HUDEP-2 (cell line): ENCODE data around the gene ATP6V1B1.
"Not testable (repeated sequence)": the region's sequence is repeated elsewhere in the genome, so short reads cannot be mapped to it uniquely, and the experiment has no call there.

Experiments
- DNase-seq, 76 experiments: peaks; one replicate each; lab custom pipeline; 2025; ENCODE audit not compliant: unreplicated experiment in 76 of 76; lab: John Stamatoyannopoulos, UW

ATP6V1B1 gene

DNA sequence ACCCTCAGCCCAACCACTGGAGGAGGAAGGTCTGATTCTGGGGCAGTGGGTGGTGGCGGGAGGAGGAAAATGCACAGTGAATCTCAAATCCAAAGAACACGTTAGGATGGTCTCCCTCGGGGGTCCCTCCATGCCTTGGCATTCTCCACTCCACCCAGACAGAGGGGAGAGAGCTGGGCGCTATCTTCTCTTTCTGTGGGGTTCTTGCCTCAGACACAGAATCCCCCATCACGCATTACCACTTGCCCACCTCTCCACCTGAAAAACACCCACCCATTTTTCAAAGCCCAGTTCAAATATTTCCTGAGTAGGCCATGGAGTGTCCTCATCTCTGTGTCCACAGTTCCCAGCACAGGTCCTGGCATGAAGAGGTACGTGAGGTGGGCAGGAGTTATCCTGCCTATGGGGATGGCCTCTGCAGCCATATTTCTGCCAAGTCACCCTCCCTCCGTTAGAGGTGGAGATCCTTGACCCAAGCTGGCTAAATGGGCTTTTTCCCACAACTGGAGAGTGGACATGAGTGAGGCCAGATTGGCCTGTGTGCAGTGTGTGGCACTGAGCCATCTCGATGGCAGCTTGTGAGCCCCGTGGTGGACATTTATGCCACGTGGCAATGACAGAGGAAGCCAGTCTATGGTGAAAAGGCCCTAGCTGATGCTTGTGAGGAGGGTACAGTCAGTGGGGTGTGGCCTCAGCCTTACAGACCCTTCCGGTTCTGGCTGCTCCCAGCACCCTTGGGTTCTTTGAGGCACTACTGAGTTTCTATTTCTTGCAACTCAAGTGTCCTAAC lies 68.5 kb downstream of the ATP6V1B1 start:
- no peak for DNase-seq

DNA sequence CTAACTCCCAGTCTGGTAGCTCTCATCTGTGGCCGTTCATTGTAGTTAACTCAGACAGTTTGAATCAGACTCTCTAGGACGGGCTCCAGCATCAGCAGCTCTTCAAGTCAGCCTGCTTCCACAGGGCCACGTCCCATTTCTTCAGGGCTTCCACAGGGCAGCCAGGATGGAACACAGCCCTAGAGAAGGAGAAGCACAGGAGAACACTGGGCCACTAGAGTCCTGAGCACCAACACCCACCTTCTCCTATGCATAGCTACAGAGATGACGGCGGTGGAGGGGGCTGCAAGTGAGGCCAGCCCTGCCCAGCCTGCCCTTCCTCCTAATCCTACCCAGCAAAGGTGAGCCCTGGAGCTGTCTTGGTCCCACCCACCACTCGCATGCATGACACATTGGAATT lies 69.2 kb downstream of the ATP6V1B1 start:
- no peak for DNase-seq

DNA sequence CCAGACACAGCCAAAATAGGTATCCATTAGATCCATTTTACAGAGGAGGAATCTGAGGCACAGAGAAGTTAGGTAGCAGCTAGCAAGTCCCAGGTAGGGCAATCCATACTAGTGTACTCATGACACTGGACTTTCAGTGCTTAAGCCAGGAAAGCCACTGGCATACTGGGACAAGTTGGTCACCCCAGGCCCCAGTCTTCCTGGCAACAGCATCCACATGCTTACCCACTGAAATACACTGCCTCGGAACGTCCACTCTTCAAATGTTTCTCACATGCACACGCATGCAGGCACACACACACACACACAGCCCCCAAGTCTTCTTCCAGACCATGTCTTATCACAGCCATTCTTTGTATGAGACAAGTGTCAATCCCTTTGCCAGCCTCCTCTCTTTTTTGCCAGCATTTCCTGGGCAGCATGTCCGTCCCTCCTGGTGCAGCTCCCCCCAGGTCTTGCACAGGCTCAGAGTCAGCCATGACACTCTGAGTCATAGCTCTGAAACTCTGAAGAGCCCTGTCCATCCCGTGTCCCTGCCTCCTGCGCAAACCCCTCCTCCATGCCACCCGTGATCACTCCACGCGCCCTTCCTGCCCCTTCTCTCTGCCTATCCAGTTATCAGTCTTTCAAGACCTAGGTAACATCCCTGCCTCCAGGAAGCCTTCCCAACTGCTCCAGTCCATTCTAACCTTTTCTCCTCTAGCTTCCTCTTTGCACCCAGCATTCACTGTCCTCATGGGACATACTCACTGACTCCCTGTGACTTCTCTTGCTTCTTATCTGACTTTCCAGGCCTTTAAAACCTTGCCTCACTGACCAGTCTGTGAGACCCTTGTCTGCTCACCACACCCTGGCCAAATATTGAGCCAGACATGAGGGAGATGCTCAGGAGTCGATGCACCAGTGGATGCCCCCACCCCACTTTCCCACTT lies 69.8 kb downstream of the ATP6V1B1 start:
- peak in 1 of 76 experiments; percentile 5 for DNase-seq

DNA sequence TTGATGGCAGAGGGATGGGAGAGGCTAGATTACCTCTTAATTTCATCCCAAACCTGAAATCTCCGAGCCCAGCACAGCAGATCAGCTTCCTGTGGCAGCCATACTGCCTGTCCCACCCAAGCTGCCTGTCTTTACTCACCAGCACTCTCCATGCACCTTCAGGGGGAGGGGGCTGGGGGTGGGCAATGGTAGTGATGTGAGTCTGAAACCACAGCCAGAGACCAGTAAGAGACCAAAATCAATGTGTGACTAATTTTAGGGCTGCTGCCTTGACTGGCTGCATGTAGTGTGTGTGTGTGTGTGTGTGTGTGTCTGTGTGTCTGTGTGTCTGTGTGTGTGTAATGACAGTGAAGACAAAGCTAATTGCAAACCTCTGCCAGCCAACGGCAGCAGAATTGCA lies 70.6 kb downstream of the ATP6V1B1 start:
- DNase-seq = no peak

DNA sequence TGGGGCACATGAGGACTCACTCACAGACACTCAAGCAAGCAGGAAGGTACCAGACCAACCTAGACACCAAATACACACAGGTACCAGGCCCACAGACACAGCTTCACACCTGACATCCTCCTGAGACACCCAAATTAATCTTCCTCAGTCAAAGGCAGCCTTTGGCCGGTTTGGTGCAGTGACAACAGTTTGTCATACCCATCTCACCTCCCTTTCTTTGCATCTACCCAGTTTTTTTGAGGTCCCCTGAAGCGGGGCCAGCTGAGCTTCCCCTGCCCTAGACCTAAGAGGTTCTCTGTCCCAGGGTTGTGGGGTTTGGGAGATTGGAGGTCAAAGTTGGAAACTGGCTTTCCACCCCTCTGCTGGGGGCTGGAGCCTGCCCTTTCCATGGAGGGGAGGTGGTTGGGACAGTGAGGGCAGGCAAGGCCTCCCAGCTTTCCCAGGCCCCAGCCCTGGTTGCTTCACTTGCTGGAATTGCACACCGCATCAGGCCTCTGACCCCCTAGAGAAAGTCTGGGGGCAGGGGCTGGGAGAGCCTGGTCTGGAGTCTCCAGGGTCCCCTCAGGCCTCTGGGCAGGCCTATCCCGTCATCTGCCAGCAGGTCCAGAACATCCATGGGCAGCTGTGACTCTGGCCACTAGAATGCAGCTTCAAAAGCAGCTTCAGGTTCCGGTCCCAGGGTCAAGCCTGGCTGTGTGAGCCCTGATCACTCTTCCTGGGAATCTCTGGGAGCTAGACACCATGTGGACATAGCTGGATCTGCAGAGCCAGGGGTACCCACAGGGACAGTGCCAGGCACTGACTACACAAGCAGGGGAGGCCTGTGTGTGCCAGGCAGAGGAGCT lies 71.5 kb downstream of the ATP6V1B1 start:
- DNase-seq = no peak

DNA sequence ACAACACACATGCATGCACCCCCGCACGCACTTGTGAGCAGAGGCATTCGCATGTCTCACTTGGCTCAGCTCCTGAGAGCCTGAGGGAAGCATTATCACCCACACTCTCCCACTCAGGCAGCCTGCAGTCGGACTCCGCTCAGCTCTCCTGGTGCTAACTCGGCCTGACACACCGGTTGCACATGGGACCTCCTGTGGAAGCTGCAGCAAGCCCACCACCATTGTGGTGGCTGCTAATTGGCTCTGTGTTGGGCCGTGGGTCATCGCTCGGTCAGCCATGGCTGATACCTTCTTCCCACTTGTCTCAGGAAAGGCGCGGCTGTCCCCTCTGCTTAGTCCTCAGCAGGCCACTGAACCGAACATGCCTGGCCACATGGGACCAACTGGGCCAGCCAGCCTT lies 72.6 kb downstream of the ATP6V1B1 start:
- DNase-seq = no peak

DNA sequence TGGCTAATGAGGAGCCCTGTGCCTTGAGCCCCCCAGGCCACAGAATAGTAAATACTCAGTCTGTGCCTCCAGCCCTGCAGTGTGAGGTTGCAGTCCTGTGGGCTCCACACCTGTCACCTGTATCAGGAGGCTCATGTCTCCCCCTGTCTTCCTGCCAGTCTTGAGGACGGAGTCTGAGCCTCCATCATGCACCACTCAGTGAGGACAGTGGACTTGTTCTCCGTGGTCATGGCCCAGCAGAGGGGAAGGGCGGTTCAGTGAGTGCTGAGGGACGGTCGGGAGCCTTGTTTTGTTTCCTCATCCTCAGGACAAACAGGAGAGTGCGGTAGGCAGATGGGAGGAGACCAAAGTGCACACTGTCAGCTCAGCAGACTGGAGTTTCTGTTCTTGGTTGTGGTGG lies 76.1 kb downstream of the ATP6V1B1 start:
- not testable (repeated sequence) for DNase-seq
